ENCODE measurements around the gene NTHL1. TPM values are rescaled to one million over a fixed set of nuclear protein-coding genes. Genes with fewer than 3 reads are reported as not detected.
A peak's percentile ranks its signal among the peaks of the same experiment; 100 is the strongest.

The NTHL1 gene
- total RNA-seq, 2 donors from 2014 or later: 6.7 to 6.8 TPM

DNA sequence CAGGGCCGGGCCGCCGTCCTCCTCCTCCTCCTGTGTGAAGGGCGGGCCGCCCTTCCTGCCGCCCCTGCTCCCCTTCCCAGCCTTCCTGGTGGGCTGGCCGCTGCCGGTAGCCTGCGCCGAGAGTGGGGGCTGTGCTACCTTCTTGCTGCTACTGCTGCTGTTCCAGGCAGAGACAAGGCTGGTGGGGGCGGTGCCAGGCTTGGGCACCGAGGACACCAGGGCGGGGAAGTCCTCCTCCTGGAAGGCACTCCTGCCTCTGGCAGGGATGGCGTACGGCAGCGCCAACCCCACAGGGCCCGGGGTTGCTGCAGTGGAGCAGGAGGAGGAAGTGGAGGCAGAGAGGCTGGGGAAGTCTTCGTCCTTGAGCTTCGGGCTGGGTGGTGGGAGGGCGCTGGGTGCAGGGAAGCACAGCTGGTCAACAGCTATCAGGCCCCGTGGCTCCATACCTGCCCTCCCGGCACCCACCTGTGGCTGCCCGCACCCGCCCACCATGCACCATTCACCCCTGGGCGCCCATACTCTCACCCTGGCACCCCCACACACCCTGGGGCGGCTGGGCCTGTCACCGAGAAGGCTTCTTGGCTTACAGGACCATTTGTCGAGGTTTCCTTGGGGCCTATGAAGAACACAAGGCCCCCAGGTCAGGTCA, 47.6 kb downstream of the NTHL1 start:
- H3K27me3 Mint-ChIP-seq: no peaks in the 10 kb centered on the region
- ATAC-seq: no peak

DNA sequence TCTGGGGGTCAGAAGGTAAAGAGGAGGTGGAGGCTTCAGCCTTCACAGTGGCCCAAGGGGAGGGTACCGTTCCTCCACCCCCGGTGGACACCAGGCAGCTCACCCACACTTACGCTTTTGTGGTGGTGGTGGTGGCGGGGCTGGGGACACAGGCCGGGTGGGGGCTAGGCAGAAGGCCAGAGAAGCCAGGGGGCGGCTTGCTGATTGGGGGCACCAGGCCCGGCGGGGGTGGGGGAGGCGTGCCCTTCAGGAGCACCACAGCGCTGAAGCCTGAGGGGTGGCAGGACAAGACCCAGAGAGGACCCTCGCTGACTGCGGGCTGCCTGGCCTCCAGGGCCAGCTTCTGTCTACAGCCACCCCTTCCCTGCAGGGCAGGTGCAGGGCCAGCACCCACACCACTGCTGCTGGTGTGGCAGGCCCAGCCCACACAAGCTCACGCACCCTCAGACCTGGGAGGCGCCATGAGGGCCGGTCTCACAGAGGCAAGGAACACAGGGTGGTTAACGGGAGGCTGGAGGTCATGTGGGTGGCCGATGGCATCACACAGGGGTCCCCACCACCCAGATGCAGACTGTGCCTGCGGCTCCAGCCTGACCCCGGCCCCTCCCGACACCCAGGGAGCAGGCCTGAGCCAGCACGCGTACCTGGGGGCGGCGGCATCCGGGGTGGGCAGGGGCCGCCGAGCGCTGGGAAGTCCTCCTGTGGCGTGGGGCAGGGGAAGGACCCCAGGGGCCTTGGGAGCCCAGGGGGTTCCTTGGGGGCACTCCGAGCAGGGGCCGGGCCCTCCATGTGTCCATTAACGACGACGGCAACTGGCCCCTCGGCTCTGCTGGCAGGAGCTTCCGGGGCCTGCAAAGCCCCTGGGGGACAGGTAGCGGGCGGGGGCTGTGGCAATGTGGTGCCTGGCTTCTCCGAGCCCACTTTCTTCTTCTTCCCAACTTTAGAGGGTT, 48.5 kb downstream of the NTHL1 start:
- ATAC-seq: no peak
- H3K27me3 Mint-ChIP-seq: no peaks in the 10 kb centered on the region
- no peak for DNase-seq
- no peak overlapping the region for H3K4me3 Mint-ChIP-seq
- no peak overlapping the region for H3K27ac Mint-ChIP-seq
- no peaks in the 10 kb centered on the region for H3K9me3 ChIP-seq (ENCODE audit: control insufficient read depth, low read length, poor library complexity, severe bottlenecking)
- peaks cover 5% of the 10 kb centered on the region for H3K4me1 Mint-ChIP-seq
- H3K36me3 Mint-ChIP-seq (ENCODE audit: low read depth): no peaks in the 10 kb centered on the region

More for the DNA sequence above, 47.6 kb downstream of the NTHL1 start:
- Mint-ChIP-seq H3K36me3 (ENCODE audit: low read depth) (no peaks in the 10 kb centered on the region), H3K27ac (no peak overlapping the region), H3K4me3 (no peak overlapping the region), H3K4me1 (peaks cover 7% of the 10 kb centered on the region)
- no peak for DNase-seq
- no peaks in the 10 kb centered on the region for H3K9me3 ChIP-seq (ENCODE audit: control insufficient read depth, low read length, poor library complexity, severe bottlenecking)

DNA sequence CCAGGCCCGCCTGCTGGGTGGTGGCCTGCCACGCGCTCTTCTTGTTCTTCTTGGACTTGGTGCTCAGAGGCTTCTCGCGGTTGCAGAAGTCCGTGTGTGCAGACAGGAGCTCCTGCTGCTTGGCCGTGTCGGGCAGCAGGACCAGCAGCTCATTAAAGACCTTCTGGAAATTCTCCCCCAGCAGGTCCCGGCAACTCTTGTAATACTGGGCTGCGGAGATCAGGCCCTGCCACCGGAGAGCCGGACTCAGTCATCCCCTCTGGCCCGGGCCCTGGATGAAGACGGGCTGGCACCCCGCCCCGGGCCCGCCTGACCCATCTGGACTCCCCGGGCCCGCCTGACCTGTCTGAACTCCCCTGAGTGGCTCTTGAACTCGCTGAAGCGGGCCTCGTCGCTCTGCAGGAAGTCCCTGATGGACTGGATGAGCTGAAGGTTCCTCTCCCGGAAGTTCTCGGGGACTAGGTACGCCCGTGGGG, 49.2 kb downstream of the NTHL1 start:
- Mint-ChIP-seq H3K4me3 (no peak overlapping the region), H3K27me3 (no peaks in the 10 kb centered on the region), H3K36me3 (ENCODE audit: low read depth) (no peaks in the 10 kb centered on the region), H3K27ac (no peak overlapping the region), H3K4me1 (peaks cover 5% of the 10 kb centered on the region)
- DNase-seq: no peak
- no peak for ATAC-seq
- no peaks in the 10 kb centered on the region for H3K9me3 ChIP-seq (ENCODE audit: control insufficient read depth, low read length, poor library complexity, severe bottlenecking)

DNA sequence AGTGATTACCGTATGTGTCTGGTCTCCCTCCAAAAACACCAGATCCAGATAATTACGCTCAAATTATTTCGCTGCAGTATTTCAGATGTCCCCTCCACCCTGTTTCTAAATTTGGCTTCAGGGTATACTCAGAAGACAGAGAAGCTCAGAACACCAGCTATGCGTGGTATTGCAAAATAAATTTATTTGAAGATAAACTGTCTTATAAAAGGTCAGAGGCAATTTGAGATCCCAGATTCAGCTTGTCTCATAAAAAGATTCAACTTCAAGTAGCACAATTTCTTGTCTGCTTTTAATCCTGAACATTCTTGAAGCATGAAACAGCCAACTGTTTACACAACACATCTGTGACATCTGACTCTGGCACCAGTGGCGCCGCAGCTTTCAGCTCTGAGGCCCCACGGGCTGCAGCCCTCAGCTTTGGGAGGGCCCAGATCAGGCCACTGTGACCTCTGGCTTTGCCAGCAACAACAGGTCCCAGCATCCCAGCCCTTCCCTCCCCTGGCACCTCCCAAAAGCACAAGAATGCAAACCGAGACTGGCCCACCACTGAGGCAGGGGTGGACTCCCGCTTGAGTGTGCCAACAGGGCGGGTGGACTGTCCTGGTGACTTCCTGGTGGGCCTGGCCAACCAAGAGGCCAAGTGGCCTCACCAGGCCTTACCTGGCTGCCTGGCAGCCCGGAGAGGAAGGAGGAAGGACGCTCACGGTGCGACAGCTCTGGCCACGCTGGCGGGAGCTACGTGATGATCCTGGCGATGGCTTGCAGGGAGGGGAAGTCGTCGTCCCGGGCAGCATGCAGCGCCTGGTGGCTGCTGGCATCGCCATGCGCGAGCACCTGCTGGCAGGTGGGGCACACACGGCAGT, 49.9 kb downstream of the NTHL1 start:
- ATAC-seq: no peak
- Mint-ChIP-seq H3K4me3 (no peak overlapping the region), H3K27ac (no peak overlapping the region), H3K27me3 (no peaks in the 10 kb centered on the region), H3K36me3 (ENCODE audit: low read depth) (no peaks in the 10 kb centered on the region), H3K4me1 (peaks cover 5% of the 10 kb centered on the region)
- no peaks in the 10 kb centered on the region for H3K9me3 ChIP-seq (ENCODE audit: control insufficient read depth, low read length, poor library complexity, severe bottlenecking)
- no peak for DNase-seq

DNA sequence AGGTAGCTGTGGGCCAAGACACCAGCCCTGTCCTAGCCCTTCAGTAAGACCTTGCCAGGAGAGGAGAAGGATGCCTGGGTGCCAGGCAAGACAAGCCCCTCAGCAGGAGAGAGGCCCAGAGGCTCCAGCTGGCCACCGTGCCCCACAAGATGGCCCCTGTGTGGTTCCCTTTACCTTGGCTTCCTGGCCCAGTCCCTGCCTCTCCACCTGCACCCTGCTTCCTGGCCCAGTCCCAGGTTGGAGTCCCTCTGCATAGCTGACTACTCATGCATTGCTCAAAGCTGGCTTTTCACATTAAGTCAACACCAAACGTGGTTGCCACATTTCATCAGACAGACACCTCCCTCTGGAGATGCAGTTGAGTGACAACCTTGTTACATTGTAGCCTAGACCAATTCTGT, 53.9 kb downstream of the NTHL1 start:
- H3K27me3 Mint-ChIP-seq: peaks cover 3% of the 10 kb centered on the region
- ATAC-seq (no peak), DNase-seq (no peak)
- H3K4me3 Mint-ChIP-seq: peak overlapping the region; percentile 33
- peaks cover 8% of the 10 kb centered on the region for H3K4me1 Mint-ChIP-seq
- H3K9me3 ChIP-seq (ENCODE audit: control insufficient read depth, low read length, poor library complexity, severe bottlenecking): no peaks in the 10 kb centered on the region
- no peaks in the 10 kb centered on the region for H3K36me3 Mint-ChIP-seq (ENCODE audit: low read depth)
- peak overlapping the region; percentile 53 for H3K27ac Mint-ChIP-seq

DNA sequence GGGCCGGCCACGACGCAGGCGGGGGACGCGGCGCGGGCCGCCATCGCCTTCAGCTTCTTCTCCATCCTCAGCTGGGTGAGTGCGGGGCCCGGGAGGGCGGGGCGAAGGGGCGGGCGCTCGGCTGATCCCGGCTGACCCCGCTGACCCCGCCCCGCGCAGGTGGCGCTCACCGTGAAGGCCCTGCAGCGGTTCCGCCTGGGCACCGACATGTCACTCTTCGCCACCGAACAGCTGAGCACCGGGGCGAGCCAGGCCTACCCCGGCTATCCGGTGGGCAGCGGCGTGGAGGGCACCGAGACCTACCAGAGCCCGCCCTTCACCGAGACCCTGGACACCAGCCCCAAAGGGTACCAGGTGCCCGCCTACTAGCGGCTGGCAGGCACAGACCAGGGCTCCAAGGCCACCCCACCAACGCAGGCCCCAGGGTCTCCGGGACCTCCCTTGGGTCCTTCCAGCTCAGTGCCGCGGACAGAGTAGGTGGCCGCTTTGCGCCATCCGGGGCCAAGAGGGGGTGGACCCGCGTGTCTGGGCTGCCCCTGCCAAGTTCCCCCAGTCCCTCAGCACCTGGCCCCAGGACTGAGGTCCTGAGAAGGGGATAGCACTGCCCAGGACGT, 54.8 kb downstream of the NTHL1 start:
- ATAC-seq (no peak), DNase-seq (no peak)
- H3K4me3 Mint-ChIP-seq: no peak overlapping the region
- no peaks in the 10 kb centered on the region for H3K9me3 ChIP-seq (ENCODE audit: control insufficient read depth, low read length, poor library complexity, severe bottlenecking)
- H3K27me3 Mint-ChIP-seq: peaks cover 5% of the 10 kb centered on the region
- H3K36me3 Mint-ChIP-seq (ENCODE audit: low read depth): no peaks in the 10 kb centered on the region
- H3K27ac Mint-ChIP-seq: peak overlapping the region; percentile 53
- H3K4me1 Mint-ChIP-seq: peaks cover 7% of the 10 kb centered on the region

DNA sequence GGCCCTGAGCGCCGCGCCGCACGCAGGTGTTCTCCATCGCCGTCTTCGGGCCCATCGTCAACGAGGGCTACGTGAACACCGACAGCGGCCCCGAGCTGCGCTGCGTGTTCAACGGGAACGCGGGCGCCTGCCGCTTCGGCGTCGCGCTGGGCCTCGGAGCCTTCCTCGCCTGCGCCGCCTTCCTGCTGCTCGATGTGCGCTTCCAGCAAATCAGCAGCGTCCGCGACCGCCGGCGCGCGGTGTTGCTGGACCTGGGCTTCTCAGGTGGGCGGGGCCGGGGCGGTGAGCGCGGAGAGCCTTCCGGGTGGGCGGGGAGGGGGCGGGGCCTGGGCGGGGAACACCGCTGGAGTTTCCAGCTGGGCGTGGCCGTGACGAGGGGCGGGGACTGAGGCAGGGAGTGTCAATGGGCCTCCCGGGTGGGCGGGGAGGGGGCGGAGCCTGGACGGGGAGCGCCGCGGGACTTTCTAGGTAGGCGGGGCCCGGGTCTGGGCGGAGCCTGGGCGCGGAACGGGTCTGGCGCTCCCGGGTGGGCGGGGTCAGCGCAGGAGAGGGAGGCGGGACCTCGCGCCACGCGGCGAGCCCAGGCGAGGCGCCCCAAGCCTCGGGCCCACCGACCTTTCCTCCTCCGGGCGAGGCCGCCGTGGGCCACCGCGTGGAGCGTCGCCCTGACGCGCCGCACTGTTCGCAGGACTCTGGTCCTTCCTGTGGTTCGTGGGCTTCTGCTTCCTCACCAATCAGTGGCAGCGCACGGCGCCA, 55.5 kb downstream of the NTHL1 start:
- no peaks in the 10 kb centered on the region for H3K9me3 ChIP-seq (ENCODE audit: control insufficient read depth, low read length, poor library complexity, severe bottlenecking)
- Mint-ChIP-seq H3K27ac (peak overlapping the region; percentile 65), H3K4me3 (peak overlapping the region; percentile 75), H3K4me1 (peaks cover 7% of the 10 kb centered on the region), H3K27me3 (peaks cover 5% of the 10 kb centered on the region), H3K36me3 (ENCODE audit: low read depth) (no peaks in the 10 kb centered on the region)
- ATAC-seq (peak; percentile 86), DNase-seq (peak; percentile 97 to 100 (median 99))

DNA sequence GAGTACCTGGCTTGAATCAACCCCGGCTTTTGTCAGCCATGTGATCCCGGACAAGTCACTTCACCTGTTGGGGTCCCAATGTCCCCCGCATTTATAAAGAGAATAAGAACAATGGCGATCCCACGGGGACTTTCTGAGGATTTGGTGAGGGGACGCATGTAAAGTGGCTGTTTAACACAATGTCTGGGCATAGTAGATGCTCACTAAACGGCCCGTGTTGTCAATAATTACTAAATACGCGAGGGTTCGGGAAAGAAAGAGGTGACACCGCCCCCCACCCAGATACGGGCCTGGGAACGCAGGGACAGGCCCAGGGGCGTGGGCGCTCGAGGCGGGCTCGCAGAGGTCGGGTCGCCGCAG, 56.1 kb downstream of the NTHL1 start:
- DNase-seq: no peak
- Mint-ChIP-seq H3K4me3 (peak overlapping the region; percentile 75), H3K27ac (peak overlapping the region; percentile 65), H3K27me3 (peaks cover 5% of the 10 kb centered on the region), H3K36me3 (ENCODE audit: low read depth) (no peaks in the 10 kb centered on the region), H3K4me1 (peaks cover 10% of the 10 kb centered on the region)
- H3K9me3 ChIP-seq (ENCODE audit: control insufficient read depth, low read length, poor library complexity, severe bottlenecking): no peaks in the 10 kb centered on the region
- no peak for ATAC-seq

DNA sequence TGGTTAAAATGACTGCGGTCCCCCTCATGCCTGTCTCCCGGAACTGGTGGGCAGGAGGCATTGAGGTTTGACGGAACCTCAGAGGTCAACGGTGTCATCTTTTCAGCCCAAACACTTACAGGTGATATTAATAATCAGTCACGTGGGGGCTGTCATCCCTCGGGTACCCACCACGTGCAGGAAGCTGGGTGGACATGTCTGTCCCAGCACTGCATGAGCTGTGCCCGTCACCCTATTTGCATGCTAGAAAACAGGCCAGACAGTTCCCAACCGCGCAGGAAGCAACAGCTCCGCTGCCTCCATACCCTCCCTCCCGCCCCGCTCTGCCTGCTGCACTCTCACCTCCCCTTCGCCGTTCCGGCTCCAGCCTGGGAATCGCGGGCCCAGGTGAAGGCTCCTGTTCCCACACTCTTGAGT, 56.5 kb downstream of the NTHL1 start:
- H3K9me3 ChIP-seq (ENCODE audit: control insufficient read depth, low read length, poor library complexity, severe bottlenecking): no peaks in the 10 kb centered on the region
- H3K36me3 Mint-ChIP-seq (ENCODE audit: low read depth): no peaks in the 10 kb centered on the region
- DNase-seq (peak in 1 of 3 donors; percentile 48), ATAC-seq (peak; percentile 35)
- peak overlapping the region; percentile 75 for H3K4me3 Mint-ChIP-seq
- peaks cover 5% of the 10 kb centered on the region for H3K27me3 Mint-ChIP-seq
- peaks cover 11% of the 10 kb centered on the region for H3K4me1 Mint-ChIP-seq
- peak overlapping the region; percentile 65 for H3K27ac Mint-ChIP-seq

DNA sequence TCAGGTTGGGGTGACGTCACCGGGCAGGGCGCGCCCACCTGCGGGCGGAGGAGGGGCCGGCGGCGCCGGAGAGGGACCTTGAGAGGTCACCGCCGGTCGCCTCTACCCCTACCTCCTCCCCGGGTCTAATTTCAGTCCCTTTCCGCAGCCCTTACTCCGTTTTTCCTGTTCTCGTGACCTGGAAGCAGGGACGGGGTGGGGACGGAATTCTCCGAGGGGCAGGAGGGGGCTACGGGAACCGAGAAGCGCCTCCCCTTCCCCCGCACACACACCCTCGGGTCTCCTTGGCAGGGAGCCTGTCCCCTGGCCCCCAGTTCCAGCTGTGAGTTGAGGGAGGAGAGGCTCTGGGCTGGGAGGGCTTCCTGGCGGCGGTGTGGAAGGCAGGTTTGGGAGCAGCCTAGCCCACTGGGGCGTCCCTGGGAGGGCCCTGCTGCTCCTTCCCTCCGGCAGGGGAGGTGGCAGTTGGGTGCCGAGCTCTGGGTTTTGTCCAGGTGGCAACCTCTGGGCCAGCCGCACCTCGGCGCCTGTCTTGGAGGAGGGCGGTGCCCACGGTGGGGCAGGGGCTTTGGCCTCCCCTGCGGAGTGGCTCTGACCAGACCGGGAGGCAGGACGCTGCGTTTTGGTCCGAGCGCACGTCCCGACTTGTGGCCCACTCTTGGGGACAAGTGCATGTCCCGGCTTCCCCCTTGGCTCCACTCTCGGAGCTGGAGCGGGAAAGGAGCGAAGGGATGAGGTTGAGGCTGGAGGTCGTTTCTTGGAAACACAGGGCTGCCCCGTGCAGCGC, 57.1 kb downstream of the NTHL1 start:
- Mint-ChIP-seq H3K4me1 (peaks cover 11% of the 10 kb centered on the region), H3K27me3 (peaks cover 5% of the 10 kb centered on the region), H3K27ac (peak overlapping the region; percentile 65), H3K4me3 (peak overlapping the region; percentile 79), H3K36me3 (ENCODE audit: low read depth) (no peaks in the 10 kb centered on the region)
- H3K9me3 ChIP-seq (ENCODE audit: control insufficient read depth, low read length, poor library complexity, severe bottlenecking): no peaks in the 10 kb centered on the region
- DNase-seq: peak in 1 of 3 donors; percentile 32
- ATAC-seq: no peak

DNA sequence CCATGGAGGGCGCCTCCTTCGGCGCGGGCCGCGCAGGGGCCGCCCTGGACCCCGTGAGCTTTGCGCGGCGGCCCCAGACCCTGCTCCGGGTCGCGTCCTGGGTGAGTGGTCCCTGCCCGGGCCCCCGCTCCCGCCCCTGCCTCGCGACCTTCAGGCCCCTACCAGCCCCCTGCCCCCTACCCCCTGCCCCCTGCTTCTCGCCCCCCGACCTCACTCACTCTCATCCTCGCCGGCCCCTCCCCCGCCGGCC, 57.6 kb downstream of the NTHL1 start:
- H3K9me3 ChIP-seq (ENCODE audit: control insufficient read depth, low read length, poor library complexity, severe bottlenecking): no peaks in the 10 kb centered on the region
- Mint-ChIP-seq H3K36me3 (ENCODE audit: low read depth) (no peaks in the 10 kb centered on the region), H3K27ac (no peak overlapping the region), H3K4me3 (no peak overlapping the region), H3K27me3 (peaks cover 5% of the 10 kb centered on the region), H3K4me1 (peaks cover 9% of the 10 kb centered on the region)
- DNase-seq (no peak), ATAC-seq (no peak)
